GM12874 (cell line): Measurements from ENCODE around the gene TNS1.

Experiments
- CTCF ChIP-seq: IDR thresholded peaks from 2 replicates; pipeline ENCODE4 v1.5.1; 2011; ENCODE audit warnings: low read depth, mild to moderate bottlenecking, control low read depth, low read length, moderate library complexity; ENCODE audit not compliant: insufficient read depth

The TNS1 gene

GRCh38 chr2:217966423-217967070, 36.2 kb downstream of the TNS1 start:
- no peak for TF ChIP-seq CTCF

- no peak for TF ChIP-seq CTCF
These were observed 38.3 kb downstream of the TNS1 start for GRCh38 chr2:217964275-217965161.

- no peak for TF ChIP-seq CTCF
These were observed 42.4 kb downstream of the TNS1 start for GRCh38 chr2:217960351-217960750.

GRCh38 chr2:217959723-217960122, 43.1 kb downstream of the TNS1 start:
- no peak for TF ChIP-seq CTCF

- TF ChIP-seq CTCF = no peak
These were observed 43.9 kb downstream of the TNS1 start for GRCh38 chr2:217958884-217959225.

GRCh38 chr2:217958206-217958883, 44.5 kb downstream of the TNS1 start:
- no peak for TF ChIP-seq CTCF
